Liver (tissue), 9 donors: ENCODE data around the gene CCDC40. TPM values are rescaled to one million over a fixed set of nuclear protein-coding genes. Genes with fewer than 3 reads are reported as not detected.

Experiments used
- DNase-seq: peaks from one replicate; pipeline ENCODE4 v3.0.0-alpha.2; 2017; ENCODE audit warnings: low spot score
- H3K27ac ChIP-seq, 2 donors: one replicate each; pipeline ENCODE4 v1.7.0; 2013; ENCODE audit warnings: inconsistent platforms in 2 of 2, low read length in 2 of 2, control low read depth in 1 of 2, low read depth in 1 of 2, mild to moderate bottlenecking in 1 of 2
- H3K27me3 ChIP-seq, 4 donors: one replicate each; pipeline versions ENCODE4 v1.6.1 to v1.7.0; 2013; ENCODE audit warnings: low read length in 3 of 4, inconsistent platforms in 1 of 4, mild to moderate bottlenecking in 1 of 4, moderate library complexity in 1 of 4; ENCODE audit not compliant: control insufficient read depth in 4 of 4, insufficient read depth in 4 of 4
- H3K36me3 ChIP-seq, 4 donors: one replicate each; pipeline versions ENCODE4 v1.6.1 to v1.7.0; 2013; ENCODE audit warnings: low read length in 3 of 4, mild to moderate bottlenecking in 3 of 4, low read depth in 1 of 4, moderate library complexity in 1 of 4; ENCODE audit not compliant: control insufficient read depth in 4 of 4, insufficient read depth in 3 of 4
- H3K4me1 ChIP-seq, 4 donors: one replicate each; pipeline versions ENCODE4 v1.6.1 to v1.7.0; 2013; ENCODE audit warnings: low read length in 3 of 4, mild to moderate bottlenecking in 3 of 4, moderate library complexity in 1 of 4; ENCODE audit not compliant: control insufficient read depth in 4 of 4, insufficient read depth in 4 of 4
- H3K4me3 ChIP-seq, 3 donors: one replicate each; pipeline versions ENCODE4 v1.6.1 to v1.7.0; 2013; ENCODE audit warnings: low read length in 3 of 3, control low read depth in 1 of 3, low read depth in 1 of 3, mild to moderate bottlenecking in 1 of 3
- H3K9ac ChIP-seq, 2 donors: one replicate each; pipeline ENCODE4 v1.7.0; 2013; ENCODE audit warnings: low read length in 2 of 2, mild to moderate bottlenecking in 2 of 2, moderate library complexity in 2 of 2, control low read depth in 1 of 2, low read depth in 1 of 2
- H3K9me3 ChIP-seq, 4 donors: one replicate each; pipeline versions ENCODE4 v1.6.1 to v1.7.0; 2013; ENCODE audit warnings: low read length in 3 of 4; ENCODE audit not compliant: control insufficient read depth in 4 of 4
- CTCF ChIP-seq: fragments of 150-350 bp; IDR thresholded peaks from 2 replicates; pipeline ENCODE4 v1.5.1; 2017; ENCODE audit warnings: improper control_type of control experiment, low read depth, low read length; ENCODE audit not compliant: missing input control
- FOXA1 ChIP-seq: IDR thresholded peaks from 2 replicates; pipeline ENCODE4 v1.6.1; 2016; ENCODE audit warnings: antibody characterized with exemption
- GABPA ChIP-seq, 2 donors: IDR thresholded peaks in 1 of 2; conservative IDR thresholded peaks in 1 of 2; 2 replicates each; pipeline ENCODE4 v1.6.1; 2016; ENCODE audit warnings: antibody characterized with exemption in 2 of 2, mild to moderate bottlenecking in 1 of 2, moderate library complexity in 1 of 2
- HNF4G ChIP-seq: IDR thresholded peaks from 2 replicates; pipeline ENCODE4 v1.6.1; 2016; ENCODE audit warnings: antibody characterized with exemption
- NR2F2 ChIP-seq: IDR thresholded peaks from 2 replicates; pipeline ENCODE4 v1.6.1; 2016; ENCODE audit warnings: antibody characterized with exemption
- RAD21 ChIP-seq, 2 donors: IDR thresholded peaks; 2 replicates each; pipeline ENCODE4 v1.6.1; 2016; ENCODE audit warnings: antibody characterized with exemption in 2 of 2, mild to moderate bottlenecking in 2 of 2
- RXRA ChIP-seq, 2 donors: IDR thresholded peaks; 2 replicates each; pipeline ENCODE4 v1.6.1; 2017 to 2018; ENCODE audit warnings: antibody characterized with exemption in 2 of 2, mild to moderate bottlenecking in 1 of 2
- SP1 ChIP-seq: IDR thresholded peaks from 2 replicates; pipeline ENCODE4 v1.6.1; 2018; ENCODE audit warnings: antibody characterized with exemption, mild to moderate bottlenecking
- TAF1 ChIP-seq: conservative IDR thresholded peaks from 2 replicates; pipeline ENCODE4 v1.6.1; 2016; ENCODE audit warnings: antibody characterized with exemption, mild to moderate bottlenecking
- WGBS: extraction: QIAGEN DNeasy Blood & Tissue Kit; methylation state at CpG from one replicate; pipeline ENCODE4 v1.1.7; 2013; 5-methylcytosine and 5-hydroxymethylcytosine counted together
- polyA plus RNA-seq, 2 donors: library from polyadenylated mRNA; stranded (reverse) in 1 of 2; unstranded in 1 of 2; fragments of 200-250 nt in 1 of 2; fragments of >200 nt in 1 of 2; fragmentation: Nextera tagmentation in 1 of 2; extraction: Ambion mirVana in 1 of 2; gene quantifications; one replicate each; pipeline versions ENCODE4 v1.2.1 to v1.2.3, GENCODE V29; 2013 to 2015
- total RNA-seq, 2 donors: library from RNA; depleted of rRNA; stranded (reverse); fragments of >200 nt; gene quantifications; one replicate each; pipeline ENCODE4 v1.2.3, GENCODE V29; 2014
- TF ChIP-seq, protein P1 (sequence below): IDR thresholded peaks from 2 replicates; pipeline ENCODE4 v1.6.1; 2016; ENCODE audit warnings: antibody characterized with exemption
- TF ChIP-seq, protein P2 (sequence below): IDR thresholded peaks from 2 replicates; pipeline ENCODE4 v1.6.1; 2016; ENCODE audit warnings: antibody characterized with exemption, mild to moderate bottlenecking
- donor health status: healthy.
- donor health status: healthy.
- donor health status: healthy.
- donor health status: healthy.
- donor health status: healthy.

CCDC40 gene
- total and polyA plus RNA-seq, 4 donors, result 0.60 to 3.0 (median 1.4) TPM

DNA sequence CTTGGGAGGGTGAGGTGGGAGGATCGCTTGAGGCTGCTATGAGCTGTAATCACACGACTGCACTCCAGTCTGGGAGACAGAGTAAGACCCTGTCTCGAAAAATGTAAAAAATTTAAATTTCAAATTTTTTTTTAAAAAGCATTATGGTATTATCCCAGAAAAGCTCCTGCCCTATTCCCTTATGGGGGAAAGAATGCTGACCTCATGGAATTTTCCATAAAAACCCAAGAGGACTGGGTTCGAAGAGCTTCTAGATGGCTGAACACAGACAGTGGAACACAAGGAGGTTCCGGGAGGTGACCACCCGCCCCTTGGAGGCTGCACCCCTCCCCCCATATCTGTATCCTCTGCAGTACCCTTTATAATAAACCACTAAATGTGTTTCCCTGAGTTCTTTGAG is 106.5 kb downstream of the CCDC40 start:
- Histone ChIP-seq H3K9ac (no peak overlapping the region), H3K27me3 (no peaks in the 10 kb centered on the region), H3K4me1 (peaks cover 5 to 17% (median 16%) of the 10 kb centered on the region in 4 donors), H3K9me3 (no peaks in the 10 kb centered on the region), H3K27ac (no peak overlapping the region), H3K36me3 (peaks cover 16 to 58% (median 41%) of the 10 kb centered on the region in 4 donors), H3K4me3 (no peak overlapping the region)
- no peak for DNase-seq
- TF ChIP-seq HNF4G (no peak), GABPA (IDR thresholded peaks at IDR 0.05 in 1 of 2, conservative IDR thresholded peaks at IDR 0.05 in 1 of 2) (no peak)
- WGBS, result 96% methylated on average over 6 of the region's 6 CpGs

- H3K9ac ChIP-seq, result peak overlapping the region in 1 of 2 donors; percentile 82
- no peak for DNase-seq
- H3K9me3 ChIP-seq, result no peaks in the 10 kb centered on the region
- H3K4me3 ChIP-seq, result peak overlapping the region; percentile 67 to 96 (median 94)
- H3K27me3 ChIP-seq, result no peaks in the 10 kb centered on the region
- TF ChIP-seq RAD21 (IDR thresholded peaks at IDR 0.05) (no peak), CTCF (no peak), RXRA (IDR thresholded peaks at IDR 0.05) (no peak), NR2F2 (no peak), TAF1 (no peak), GABPA (IDR thresholded peaks at IDR 0.05 in 1 of 2, conservative IDR thresholded peaks at IDR 0.05 in 1 of 2) (no peak), SP1 (no peak), FOXA1 (no peak)
- TF ChIP-seq, protein P1, sequence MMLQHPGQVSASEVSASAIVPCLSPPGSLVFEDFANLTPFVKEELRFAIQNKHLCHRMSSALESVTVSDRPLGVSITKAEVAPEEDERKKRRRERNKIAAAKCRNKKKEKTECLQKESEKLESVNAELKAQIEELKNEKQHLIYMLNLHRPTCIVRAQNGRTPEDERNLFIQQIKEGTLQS, result no peak
- TF ChIP-seq, protein P2, sequence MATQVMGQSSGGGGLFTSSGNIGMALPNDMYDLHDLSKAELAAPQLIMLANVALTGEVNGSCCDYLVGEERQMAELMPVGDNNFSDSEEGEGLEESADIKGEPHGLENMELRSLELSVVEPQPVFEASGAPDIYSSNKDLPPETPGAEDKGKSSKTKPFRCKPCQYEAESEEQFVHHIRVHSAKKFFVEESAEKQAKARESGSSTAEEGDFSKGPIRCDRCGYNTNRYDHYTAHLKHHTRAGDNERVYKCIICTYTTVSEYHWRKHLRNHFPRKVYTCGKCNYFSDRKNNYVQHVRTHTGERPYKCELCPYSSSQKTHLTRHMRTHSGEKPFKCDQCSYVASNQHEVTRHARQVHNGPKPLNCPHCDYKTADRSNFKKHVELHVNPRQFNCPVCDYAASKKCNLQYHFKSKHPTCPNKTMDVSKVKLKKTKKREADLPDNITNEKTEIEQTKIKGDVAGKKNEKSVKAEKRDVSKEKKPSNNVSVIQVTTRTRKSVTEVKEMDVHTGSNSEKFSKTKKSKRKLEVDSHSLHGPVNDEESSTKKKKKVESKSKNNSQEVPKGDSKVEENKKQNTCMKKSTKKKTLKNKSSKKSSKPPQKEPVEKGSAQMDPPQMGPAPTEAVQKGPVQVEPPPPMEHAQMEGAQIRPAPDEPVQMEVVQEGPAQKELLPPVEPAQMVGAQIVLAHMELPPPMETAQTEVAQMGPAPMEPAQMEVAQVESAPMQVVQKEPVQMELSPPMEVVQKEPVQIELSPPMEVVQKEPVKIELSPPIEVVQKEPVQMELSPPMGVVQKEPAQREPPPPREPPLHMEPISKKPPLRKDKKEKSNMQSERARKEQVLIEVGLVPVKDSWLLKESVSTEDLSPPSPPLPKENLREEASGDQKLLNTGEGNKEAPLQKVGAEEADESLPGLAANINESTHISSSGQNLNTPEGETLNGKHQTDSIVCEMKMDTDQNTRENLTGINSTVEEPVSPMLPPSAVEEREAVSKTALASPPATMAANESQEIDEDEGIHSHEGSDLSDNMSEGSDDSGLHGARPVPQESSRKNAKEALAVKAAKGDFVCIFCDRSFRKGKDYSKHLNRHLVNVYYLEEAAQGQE, result no peak
- H3K27ac ChIP-seq, result no peak overlapping the region
- WGBS, result 61% methylated on average over 10 of the region's 10 CpGs
- peaks cover 2 to 35% (median 19%) of the 10 kb centered on the region in 4 donors for H3K36me3 ChIP-seq
- H3K4me1 ChIP-seq, result peaks cover 8 to 23% (median 20%) of the 10 kb centered on the region in 4 donors
Observed at GRCh38 chr17:80145076-80146075, 108.9 kb downstream of the CCDC40 start.
